ENCODE results near the gene TNFRSF25. TPM values are rescaled to one million over a fixed set of nuclear protein-coding genes. Genes with fewer than 3 reads are reported as not detected.
"Not testable (repeated sequence)": the region's sequence is repeated elsewhere in the genome, so short reads cannot be mapped to it uniquely, and the experiment has no call there.

TNFRSF25 gene
- polyA plus RNA-seq, 2 donors, result 23.9 to 53.9 TPM

DNA sequence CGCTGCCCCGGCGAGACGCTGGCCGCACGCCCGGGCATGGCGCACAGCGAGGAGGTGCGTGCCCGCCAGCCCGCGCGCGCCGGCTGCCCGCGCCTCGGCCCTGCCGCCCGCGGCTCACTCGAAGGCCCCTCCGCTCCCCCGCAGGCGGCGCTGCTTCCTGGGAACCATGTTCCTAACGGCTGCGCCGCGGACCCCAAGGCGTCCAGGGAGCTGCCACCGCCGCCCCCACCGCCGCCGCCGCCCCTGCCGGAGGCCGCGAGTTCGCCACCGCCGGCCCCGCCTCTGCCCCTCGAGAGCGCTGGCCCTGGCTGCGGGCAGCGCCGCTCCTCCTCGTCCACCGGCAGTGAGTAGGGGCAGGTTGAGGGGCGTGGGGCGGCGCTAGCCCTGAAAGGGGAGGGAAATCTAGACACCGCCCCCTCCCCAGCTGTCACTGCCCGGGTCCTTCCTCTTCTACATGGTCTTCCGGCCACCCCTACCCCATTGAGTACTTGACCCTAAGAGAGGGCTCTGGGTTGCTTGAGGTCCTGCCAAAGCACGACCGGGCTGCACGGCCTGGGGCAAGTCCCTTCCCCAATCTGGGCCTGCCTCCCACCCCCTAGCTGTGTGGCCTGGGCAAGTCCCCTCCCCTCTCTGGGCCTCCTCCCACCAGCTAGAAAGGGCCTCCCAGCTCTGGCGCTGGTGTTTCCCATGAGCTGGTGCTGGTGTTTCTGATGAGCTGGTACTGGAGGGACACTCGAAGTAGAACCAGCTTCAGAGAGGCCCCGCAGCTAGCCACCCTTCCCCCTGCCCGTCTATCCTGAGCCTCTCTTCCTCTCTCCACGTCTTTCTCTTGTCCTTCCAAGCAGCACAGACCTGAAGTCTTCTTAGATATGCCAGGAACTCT is 17.0 kb downstream of the TNFRSF25 start:
- WGBS, 2 donors, result 7 to 24% methylated on average over 20 to 66 of the region's 66 CpGs

GRCh38 chr1:6447818-6448748 is 17.9 kb downstream of the TNFRSF25 start:
- H3K36me3 ChIP-seq (ENCODE audit: control insufficient read depth in 2 of 2, insufficient read depth in 2 of 2, low read length in 1 of 2), result peaks cover 0 to 6% of the 10 kb centered on the region in 2 donors
- H3K4me3 ChIP-seq (ENCODE audit: low read depth in 1 of 2, low read length in 2 of 2), result peak overlapping the region in 1 of 2 donors; percentile 34

More for the DNA sequence above, 17.0 kb downstream of the TNFRSF25 start:
- Histone ChIP-seq H3K27me3 (ENCODE audit: control insufficient read depth in 1 of 2, insufficient read depth in 2 of 2, low read length in 2 of 2) (peaks cover 0 to 9% of the 10 kb centered on the region in 2 donors), H3K9me3 (ENCODE audit: control insufficient read depth in 2 of 2, insufficient read depth in 1 of 2, low read depth in 1 of 2, low read length in 1 of 2) (no peaks in the 10 kb centered on the region), H3K36me3 (ENCODE audit: control insufficient read depth in 2 of 2, insufficient read depth in 2 of 2, low read length in 1 of 2) (peaks cover 0 to 6% of the 10 kb centered on the region in 2 donors), H3K27ac (ENCODE audit: low read depth in 2 of 2, low read length in 1 of 2) (no peak overlapping the region), H3K4me1 (ENCODE audit: control insufficient read depth in 2 of 2, insufficient read depth in 2 of 2, low read length in 1 of 2) (peaks cover 6 to 14% of the 10 kb centered on the region in 2 donors), H3K4me3 (ENCODE audit: low read depth in 1 of 2, low read length in 2 of 2) (peak overlapping the region; percentile 13 to 34)

GRCh38 chr1:6447016-6447817 is 18.8 kb downstream of the TNFRSF25 start:
- WGBS, 2 donors, result 3 to 4% methylated on average over 63 to 67 of the region's 67 CpGs
- H3K36me3 ChIP-seq (ENCODE audit: control insufficient read depth in 2 of 2, insufficient read depth in 2 of 2, low read length in 1 of 2), result peaks cover 0 to 6% of the 10 kb centered on the region in 2 donors
- peak overlapping the region; percentile 6 to 34 for H3K4me3 ChIP-seq (ENCODE audit: low read depth in 1 of 2, low read length in 2 of 2)
- H3K4me1 ChIP-seq (ENCODE audit: control insufficient read depth in 2 of 2, insufficient read depth in 2 of 2, low read length in 1 of 2), result peaks cover 6 to 14% of the 10 kb centered on the region in 2 donors
- H3K27me3 ChIP-seq (ENCODE audit: control insufficient read depth in 1 of 2, insufficient read depth in 2 of 2, low read length in 2 of 2), result peaks cover 0 to 9% of the 10 kb centered on the region in 2 donors
- no peak overlapping the region for H3K27ac ChIP-seq (ENCODE audit: low read depth in 2 of 2, low read length in 1 of 2)
- H3K9me3 ChIP-seq (ENCODE audit: control insufficient read depth in 2 of 2, insufficient read depth in 1 of 2, low read depth in 1 of 2, low read length in 1 of 2), result no peaks in the 10 kb centered on the region

More at GRCh38 chr1:6447818-6448748, 17.9 kb downstream of the TNFRSF25 start:
- H3K27me3 ChIP-seq (ENCODE audit: control insufficient read depth in 1 of 2, insufficient read depth in 2 of 2, low read length in 2 of 2), result peaks cover 0 to 9% of the 10 kb centered on the region in 2 donors
- no peak overlapping the region for H3K27ac ChIP-seq (ENCODE audit: low read depth in 2 of 2, low read length in 1 of 2)
- WGBS, 2 donors, result 1 to 2% methylated on average over 51 to 68 of the region's 68 CpGs
- H3K4me1 ChIP-seq (ENCODE audit: control insufficient read depth in 2 of 2, insufficient read depth in 2 of 2, low read length in 1 of 2), result peaks cover 6 to 14% of the 10 kb centered on the region in 2 donors
- H3K9me3 ChIP-seq (ENCODE audit: control insufficient read depth in 2 of 2, insufficient read depth in 1 of 2, low read depth in 1 of 2, low read length in 1 of 2), result no peaks in the 10 kb centered on the region

DNA sequence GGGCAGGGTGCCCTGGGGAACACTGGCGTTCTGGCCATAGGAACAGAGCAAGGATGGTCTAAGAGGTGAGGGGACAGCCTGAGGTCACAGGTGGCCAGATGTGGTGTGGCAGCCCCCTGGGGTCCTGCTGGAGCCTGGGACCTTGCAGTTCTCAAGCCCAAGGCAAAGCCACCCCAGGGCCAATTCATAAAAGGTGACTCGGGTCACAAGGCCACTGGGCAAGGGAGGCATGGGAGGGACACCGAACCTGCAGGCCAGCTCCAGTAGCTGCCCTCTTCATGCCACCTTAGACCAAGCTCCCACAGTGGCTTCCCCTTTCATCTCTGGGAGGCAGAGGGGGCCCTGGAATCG is 19.3 kb downstream of the TNFRSF25 start:
- WGBS, 2 donors, result 60 to 63% methylated on average over 4 of the region's 4 CpGs
- peaks cover 0 to 9% of the 10 kb centered on the region in 2 donors for H3K27me3 ChIP-seq (ENCODE audit: control insufficient read depth in 1 of 2, insufficient read depth in 2 of 2, low read length in 2 of 2)

DNA sequence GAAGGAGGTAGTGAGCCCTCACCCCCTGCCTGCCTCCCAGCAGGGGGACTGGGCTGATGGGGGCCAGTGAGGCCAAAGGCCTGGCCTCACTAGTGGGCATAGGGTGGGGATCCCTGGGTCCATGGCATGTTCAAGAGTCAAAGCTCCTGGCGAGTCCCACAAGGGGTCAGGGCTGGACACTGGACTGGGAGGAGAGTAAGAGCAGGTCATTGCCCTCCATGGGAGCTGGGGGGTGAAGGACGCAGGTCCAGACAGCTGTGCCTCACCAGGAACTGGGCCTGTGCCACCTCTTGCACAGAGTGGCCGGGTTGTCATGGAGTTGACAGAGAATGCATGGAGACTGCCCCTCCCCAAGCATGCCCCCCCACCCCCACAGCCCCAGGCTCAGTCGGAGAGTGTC is 20.0 kb downstream of the TNFRSF25 start:
- not testable (repeated sequence) for H3K27me3 ChIP-seq (ENCODE audit: control insufficient read depth in 1 of 2, insufficient read depth in 2 of 2, low read length in 2 of 2); H3K36me3 ChIP-seq (ENCODE audit: control insufficient read depth in 2 of 2, insufficient read depth in 2 of 2, low read length in 1 of 2); H3K4me3 ChIP-seq (ENCODE audit: low read depth in 1 of 2, low read length in 2 of 2); H3K27ac ChIP-seq (ENCODE audit: low read depth in 2 of 2, low read length in 1 of 2); H3K9me3 ChIP-seq (ENCODE audit: control insufficient read depth in 2 of 2, insufficient read depth in 1 of 2, low read depth in 1 of 2, low read length in 1 of 2)
- H3K4me1 ChIP-seq (ENCODE audit: control insufficient read depth in 2 of 2, insufficient read depth in 2 of 2, low read length in 1 of 2), result peaks cover 6 to 16% of the 10 kb centered on the region in 2 donors
- WGBS, 2 donors, result 79 to 88% methylated on average over 2 to 4 of the region's 4 CpGs

More for the DNA sequence above, 19.3 kb downstream of the TNFRSF25 start:
- H3K27ac ChIP-seq (ENCODE audit: low read depth in 2 of 2, low read length in 1 of 2), result no peak overlapping the region
- no peaks in the 10 kb centered on the region for H3K9me3 ChIP-seq (ENCODE audit: control insufficient read depth in 2 of 2, insufficient read depth in 1 of 2, low read depth in 1 of 2, low read length in 1 of 2)
- H3K4me1 ChIP-seq (ENCODE audit: control insufficient read depth in 2 of 2, insufficient read depth in 2 of 2, low read length in 1 of 2), result peaks cover 6 to 14% of the 10 kb centered on the region in 2 donors
- H3K4me3 ChIP-seq (ENCODE audit: low read depth in 1 of 2, low read length in 2 of 2), result peak overlapping the region in 1 of 2 donors; percentile 6
- peaks cover 0 to 6% of the 10 kb centered on the region in 2 donors for H3K36me3 ChIP-seq (ENCODE audit: control insufficient read depth in 2 of 2, insufficient read depth in 2 of 2, low read length in 1 of 2)

DNA sequence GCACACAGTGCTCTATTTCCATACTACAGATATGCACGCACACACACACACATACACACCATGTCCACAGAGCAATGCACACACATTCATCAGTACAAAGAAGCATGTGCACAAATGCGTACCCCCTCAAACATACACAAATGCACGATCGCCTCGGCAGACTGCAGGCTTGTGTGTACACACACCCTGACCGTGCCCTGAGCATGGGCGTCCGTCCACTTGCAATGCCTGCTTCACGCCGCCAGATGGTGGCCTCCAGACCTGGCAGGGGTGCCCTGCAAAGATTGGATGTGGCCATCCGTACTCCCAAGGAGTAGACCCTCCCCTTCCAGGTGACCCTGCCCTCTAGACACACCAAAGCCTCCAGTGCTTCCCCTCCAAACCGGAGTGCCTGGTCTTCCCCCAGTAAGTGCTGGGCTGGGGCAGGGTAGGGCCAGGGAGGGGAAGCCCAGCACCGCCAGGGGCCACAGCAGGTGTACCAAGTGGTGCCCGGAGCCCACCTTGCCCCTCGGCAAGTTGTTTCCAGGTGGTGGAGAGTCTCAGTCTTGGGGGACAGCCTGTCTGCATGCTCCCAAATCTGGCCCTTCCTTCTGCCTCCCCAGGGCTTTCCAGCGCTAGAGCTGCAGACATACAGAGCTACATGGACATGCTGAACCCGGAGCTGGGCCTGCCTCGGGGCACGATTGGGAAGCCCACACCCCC is 20.8 kb downstream of the TNFRSF25 start:
- Histone ChIP-seq H3K27ac (ENCODE audit: low read depth in 2 of 2, low read length in 1 of 2) (no peak overlapping the region), H3K27me3 (ENCODE audit: control insufficient read depth in 1 of 2, insufficient read depth in 2 of 2, low read length in 2 of 2) (peaks cover 0 to 9% of the 10 kb centered on the region in 2 donors), H3K4me3 (ENCODE audit: low read depth in 1 of 2, low read length in 2 of 2) (no peak overlapping the region), H3K36me3 (ENCODE audit: control insufficient read depth in 2 of 2, insufficient read depth in 2 of 2, low read length in 1 of 2) (peaks cover 0 to 6% of the 10 kb centered on the region in 2 donors), H3K9me3 (ENCODE audit: control insufficient read depth in 2 of 2, insufficient read depth in 1 of 2, low read depth in 1 of 2, low read length in 1 of 2) (no peaks in the 10 kb centered on the region), H3K4me1 (ENCODE audit: control insufficient read depth in 2 of 2, insufficient read depth in 2 of 2, low read length in 1 of 2) (peaks cover 6 to 20% of the 10 kb centered on the region in 2 donors)
- WGBS, 2 donors, result 55 to 56% methylated on average over 19 of the region's 19 CpGs

DNA sequence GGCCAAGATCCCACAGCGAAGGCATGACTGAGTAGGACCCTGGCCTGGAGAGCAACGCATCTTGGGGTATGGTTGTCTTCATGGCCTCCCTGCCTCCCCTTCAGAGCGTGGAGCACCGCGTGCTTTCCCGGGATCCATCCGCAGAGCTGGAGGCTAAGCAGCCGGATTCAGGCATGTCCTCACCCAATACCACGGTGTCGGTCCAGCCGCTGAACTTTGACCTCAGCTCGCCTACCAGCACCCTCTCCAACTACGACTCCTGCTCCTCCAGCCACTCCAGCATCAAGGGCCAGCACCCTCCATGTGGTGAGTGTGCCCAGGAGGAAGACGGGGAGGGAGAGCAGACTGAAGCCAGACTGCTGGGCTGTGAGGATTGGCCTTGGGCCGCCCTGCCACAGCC is 21.6 kb downstream of the TNFRSF25 start:
- 89 to 90% methylated on average over 15 of the region's 15 CpGs for WGBS, 2 donors
- Histone ChIP-seq H3K9me3 (ENCODE audit: control insufficient read depth in 2 of 2, insufficient read depth in 1 of 2, low read depth in 1 of 2, low read length in 1 of 2) (no peaks in the 10 kb centered on the region), H3K27me3 (ENCODE audit: control insufficient read depth in 1 of 2, insufficient read depth in 2 of 2, low read length in 2 of 2) (peaks cover 0 to 9% of the 10 kb centered on the region in 2 donors), H3K4me1 (ENCODE audit: control insufficient read depth in 2 of 2, insufficient read depth in 2 of 2, low read length in 1 of 2) (peaks cover 6 to 22% of the 10 kb centered on the region in 2 donors), H3K4me3 (ENCODE audit: low read depth in 1 of 2, low read length in 2 of 2) (no peak overlapping the region), H3K36me3 (ENCODE audit: control insufficient read depth in 2 of 2, insufficient read depth in 2 of 2, low read length in 1 of 2) (peaks cover 0 to 6% of the 10 kb centered on the region in 2 donors), H3K27ac (ENCODE audit: low read depth in 2 of 2, low read length in 1 of 2) (no peak overlapping the region)

- Histone ChIP-seq H3K4me1 (ENCODE audit: control insufficient read depth in 2 of 2, insufficient read depth in 2 of 2, low read length in 1 of 2) (peaks cover 6 to 20% of the 10 kb centered on the region in 2 donors), H3K9me3 (ENCODE audit: control insufficient read depth in 2 of 2, insufficient read depth in 1 of 2, low read depth in 1 of 2, low read length in 1 of 2) (no peaks in the 10 kb centered on the region), H3K4me3 (ENCODE audit: low read depth in 1 of 2, low read length in 2 of 2) (no peak overlapping the region), H3K27me3 (ENCODE audit: control insufficient read depth in 1 of 2, insufficient read depth in 2 of 2, low read length in 2 of 2) (peaks cover 0 to 9% of the 10 kb centered on the region in 2 donors), H3K36me3 (ENCODE audit: control insufficient read depth in 2 of 2, insufficient read depth in 2 of 2, low read length in 1 of 2) (peaks cover 0 to 6% of the 10 kb centered on the region in 2 donors), H3K27ac (ENCODE audit: low read depth in 2 of 2, low read length in 1 of 2) (no peak overlapping the region)
- 78 to 84% methylated on average over 21 of the region's 21 CpGs for WGBS, 2 donors
These were observed 22.4 kb downstream of the TNFRSF25 start for GRCh38 chr1:6443339-6444115.

Data from esophagus (tissue), 2 donors.